Prostate gland (tissue), 2 donors: Measurements from ENCODE around the gene TIMP2.

ENCODE experiments used
- CTCF ChIP-seq, 4 experiments: fragments of 200-600 bp in 2 of 4; fragments of 450-650 bp in 2 of 4; sonication (generic) in 2 of 4; IDR thresholded peaks; 1 replicate in 3 of 4; 2 replicates in 1 of 4; pipeline ENCODE4 v1.5.1; 2016 to 2019; ENCODE audit warnings: antibody characterized with exemption in 4 of 4, mild to moderate bottlenecking in 2 of 4, moderate library complexity in 2 of 4
- POLR2A ChIP-seq: fragments of 450-650 bp; IDR thresholded peaks from one replicate; pipeline ENCODE4 v1.6.1; 2016; ENCODE audit warnings: antibody characterized with exemption, mild to moderate bottlenecking

DNA sequence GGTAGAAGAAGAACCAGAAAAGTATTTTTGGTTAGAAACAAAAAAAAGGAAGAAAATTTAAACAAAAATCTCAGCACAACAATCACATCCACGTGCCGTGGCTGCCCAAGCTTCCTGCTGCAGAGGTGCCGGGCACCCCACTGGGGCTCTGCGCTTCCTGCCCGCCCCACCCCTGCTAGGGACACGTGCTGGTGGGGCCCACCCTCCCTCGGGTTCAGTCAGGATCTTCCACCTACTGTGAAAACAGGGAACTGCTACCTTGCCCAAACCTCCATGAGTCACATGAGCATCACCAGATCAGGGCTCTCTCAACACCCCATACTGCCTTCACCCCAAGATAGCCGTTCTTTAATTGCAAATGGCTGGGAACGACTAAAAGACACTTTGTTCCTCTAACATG lies 118.7 kb downstream of the TIMP2 start:
- TF ChIP-seq CTCF (IDR thresholded peaks at IDR 0.05) (no peak), POLR2A (no peak)
